Activated CD4-positive, alpha-beta T cell treated with anti-CD3 and anti-CD28 coated beads, Interleukin-2, amount 50 U/mL, for 16 hours (primary cell): ENCODE results near the gene RNF144A.

Experiments
- DNase-seq: peaks from one replicate; pipeline ENCODE4 v3.0.0-alpha.2; 2020

The RNF144A gene

DNA sequence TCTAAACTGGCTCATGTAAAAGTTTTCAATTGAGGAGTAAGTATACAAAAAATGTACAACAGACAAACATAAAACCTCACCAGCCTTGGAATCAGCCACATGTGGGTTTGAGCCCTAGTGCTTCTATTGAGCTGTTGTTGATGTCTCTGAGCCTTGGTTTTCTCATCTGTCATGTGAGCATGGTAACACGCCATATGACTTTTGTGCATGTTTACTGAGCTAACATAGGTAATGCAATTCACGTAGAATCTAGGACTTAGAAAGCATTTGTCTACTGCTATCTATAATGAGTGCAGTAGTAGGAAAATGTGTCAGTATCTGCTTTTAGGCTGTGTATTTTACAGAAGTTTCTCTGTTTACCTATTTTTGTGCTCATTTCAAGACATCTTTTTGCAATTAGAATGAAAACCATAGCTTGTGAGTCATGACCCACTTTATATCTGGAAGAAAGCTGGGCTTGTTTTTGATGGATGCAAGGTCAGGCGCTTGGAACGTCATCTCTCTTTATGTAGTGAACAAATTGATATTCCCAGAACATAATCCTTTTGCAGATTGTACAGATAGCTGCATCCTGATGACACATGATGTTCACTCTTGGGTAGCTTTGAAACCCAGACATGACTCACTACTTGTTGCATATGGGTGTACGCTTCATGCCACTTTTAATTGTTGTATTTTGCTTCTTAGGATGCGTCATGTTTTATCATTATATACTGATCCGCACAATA is 94.3 kb downstream of the RNF144A start:
- no peak for DNase-seq

DNA sequence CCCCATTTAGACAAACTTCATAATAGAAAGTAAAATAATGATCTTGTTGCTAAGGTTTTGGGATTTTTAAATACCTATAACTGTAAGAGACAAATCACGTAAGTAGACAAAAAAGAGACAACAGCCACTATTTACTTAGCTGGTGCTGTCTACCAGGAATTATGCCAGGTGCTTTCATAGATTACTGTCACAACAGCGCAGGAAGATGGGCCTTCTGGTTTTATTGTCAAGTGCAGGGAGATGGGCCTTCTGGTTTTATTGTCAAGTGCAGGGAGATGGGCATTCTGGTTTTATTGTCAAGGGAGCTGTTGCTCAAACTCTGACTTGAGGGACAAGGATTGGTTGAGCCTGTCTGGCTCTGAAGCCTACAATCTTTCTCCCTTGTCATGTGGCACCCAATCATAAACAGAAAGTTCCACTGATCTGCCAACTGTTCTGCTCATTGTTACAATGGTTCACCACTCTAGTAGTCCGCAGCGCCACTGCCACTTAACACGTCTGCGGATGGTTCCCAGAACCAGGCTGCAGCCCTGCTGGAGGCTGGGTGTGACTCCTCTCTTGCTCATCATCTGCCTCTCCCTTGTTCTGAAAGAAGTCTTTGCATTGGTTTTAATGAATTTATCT is 95.0 kb downstream of the RNF144A start:
- no peak for DNase-seq

DNA sequence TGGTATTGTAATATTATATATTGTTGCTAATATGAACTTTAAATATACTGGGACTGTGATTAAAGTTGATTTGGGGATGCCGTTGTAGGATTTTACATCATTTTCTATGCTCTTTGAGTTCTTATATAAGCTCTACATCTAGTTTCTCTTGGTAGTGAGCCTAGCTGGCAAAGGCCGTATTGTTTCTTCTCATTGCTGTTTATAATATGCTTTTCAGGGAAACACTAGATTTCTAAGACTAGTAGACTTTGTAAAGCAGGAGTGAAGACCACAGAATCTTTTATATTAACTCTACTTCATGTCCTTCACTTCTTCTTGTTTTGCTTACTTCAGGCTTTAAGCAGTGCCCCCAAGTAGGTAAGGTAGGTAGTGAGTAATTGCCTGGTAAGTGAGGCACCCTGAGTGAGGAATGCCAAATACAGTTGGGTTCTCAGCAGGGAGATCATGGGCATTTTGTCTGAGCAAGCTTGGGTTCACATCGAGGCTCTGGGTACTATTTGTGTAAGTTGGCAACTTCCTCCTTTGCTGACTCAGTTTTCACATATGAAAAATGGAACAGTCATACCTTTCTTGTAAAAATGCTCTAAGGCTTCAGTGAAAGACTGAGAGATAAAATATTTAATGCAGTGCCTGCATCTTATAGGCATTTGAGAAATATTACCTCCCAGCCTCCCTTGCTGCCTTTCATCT is 96.4 kb downstream of the RNF144A start:
- DNase-seq: peak; percentile 57

DNA sequence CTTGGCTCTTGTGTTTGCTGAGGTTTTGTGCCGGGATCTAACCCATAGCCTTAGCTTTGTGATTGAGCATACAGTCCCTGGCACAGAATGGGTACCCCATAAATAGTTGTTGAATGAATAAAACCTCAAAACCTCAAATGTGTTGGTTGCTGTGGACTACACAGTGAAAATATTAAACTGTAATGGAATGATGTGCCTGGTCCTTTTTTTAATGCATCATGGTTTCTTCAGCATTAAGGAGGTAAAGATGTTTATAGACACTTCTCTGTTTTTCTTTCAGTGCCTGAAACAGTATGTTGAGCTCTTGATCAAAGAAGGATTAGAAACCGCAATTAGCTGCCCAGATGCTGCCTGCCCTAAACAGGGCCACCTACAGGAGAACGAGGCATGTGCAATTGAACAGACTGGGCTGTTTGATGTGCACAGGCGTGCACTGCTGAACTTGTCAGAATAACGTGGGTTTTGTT is 97.0 kb downstream of the RNF144A start:
- DNase-seq: peak; percentile 25

DNA sequence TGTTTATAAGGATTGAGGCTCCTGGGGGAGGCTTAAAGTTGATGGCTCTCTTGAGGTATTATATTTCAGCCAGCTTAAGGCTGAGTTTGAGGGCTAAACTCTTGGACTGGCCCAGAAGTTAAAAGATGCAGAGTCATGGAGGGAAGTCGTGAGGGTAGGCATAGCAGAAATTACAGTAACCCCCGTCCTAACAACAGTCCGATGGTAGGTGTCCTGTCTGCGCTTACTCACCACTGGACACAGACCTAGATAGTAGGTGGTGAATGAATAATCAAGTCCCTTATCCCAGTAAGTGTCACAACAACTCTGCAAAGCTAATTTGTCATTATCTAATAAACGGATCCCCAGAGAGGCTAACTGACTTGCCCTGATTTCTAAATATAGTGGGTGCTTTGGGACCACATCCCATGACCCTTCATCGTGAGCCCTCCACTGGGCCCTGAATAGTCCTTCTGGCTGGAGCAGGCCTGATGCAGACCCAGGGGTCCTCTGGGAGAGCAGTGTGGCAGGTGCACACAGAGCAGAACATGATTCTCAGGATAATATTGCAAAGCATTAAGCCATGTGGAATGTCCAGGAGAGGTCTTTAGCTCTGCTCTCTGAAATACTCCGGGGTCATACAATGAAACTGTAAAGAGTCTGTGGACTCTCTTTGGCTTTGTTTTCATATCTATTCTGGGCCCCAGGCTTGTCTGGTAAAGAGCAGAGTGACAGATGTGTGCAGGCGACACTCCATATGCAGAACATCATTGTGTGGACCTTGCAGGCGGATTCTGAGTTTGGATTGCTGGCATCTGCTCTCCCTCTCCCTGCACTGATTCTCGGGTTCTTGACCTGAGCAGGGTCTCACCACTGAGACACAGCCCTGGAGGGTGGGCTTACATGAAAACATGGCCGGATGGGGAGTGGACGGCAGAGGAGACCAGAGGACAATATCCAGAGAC is 98.1 kb downstream of the RNF144A start:
- DNase-seq: no peak

DNA sequence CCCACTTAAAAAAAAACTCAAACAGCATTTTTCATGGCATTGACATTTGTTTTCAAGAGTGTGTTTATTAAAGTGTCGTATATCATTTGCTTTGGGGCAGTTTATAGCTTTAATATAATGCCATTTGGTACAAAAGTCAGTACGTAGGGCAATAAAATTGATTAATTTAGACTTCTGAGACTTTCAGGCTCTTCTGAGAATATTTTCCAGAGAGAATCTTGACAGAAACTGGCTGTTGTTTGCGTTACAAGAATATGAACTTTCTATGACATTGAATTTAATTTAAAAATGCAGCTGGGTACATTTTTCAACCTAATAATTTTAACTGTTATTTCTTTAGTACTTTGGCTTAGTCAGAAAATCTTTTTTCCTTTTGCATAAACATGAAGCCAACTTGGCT is 98.9 kb downstream of the RNF144A start:
- DNase-seq: no peak

DNA sequence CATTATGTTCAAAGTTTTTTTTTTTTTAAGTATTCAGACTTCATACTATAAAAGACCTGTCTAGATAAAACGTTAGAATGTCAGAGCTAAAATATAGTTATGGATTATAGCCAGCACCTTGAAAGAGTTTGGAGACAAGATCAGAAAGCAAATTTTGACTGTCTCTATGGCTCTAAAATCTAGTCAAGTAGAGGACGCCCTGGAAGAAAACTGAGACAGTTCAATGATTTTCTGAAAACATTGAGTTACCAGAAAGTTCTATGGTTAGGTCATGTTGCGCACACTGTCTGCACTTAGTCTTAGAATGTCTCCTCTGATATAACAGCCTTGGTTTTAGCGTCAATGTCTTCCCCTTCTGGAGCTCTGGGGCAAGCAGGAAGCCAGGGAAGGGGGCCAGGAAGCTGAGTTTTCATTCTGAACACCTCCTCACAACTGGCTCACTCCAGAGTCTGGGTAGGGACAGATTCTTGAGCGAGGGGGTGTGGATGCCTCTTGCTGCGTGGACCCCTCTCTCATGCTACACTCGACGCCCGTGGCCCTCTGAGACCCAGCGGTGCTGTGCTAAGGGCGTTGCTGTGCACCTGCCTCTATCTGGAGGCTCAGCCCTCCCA is 99.5 kb downstream of the RNF144A start:
- no peak for DNase-seq

DNA sequence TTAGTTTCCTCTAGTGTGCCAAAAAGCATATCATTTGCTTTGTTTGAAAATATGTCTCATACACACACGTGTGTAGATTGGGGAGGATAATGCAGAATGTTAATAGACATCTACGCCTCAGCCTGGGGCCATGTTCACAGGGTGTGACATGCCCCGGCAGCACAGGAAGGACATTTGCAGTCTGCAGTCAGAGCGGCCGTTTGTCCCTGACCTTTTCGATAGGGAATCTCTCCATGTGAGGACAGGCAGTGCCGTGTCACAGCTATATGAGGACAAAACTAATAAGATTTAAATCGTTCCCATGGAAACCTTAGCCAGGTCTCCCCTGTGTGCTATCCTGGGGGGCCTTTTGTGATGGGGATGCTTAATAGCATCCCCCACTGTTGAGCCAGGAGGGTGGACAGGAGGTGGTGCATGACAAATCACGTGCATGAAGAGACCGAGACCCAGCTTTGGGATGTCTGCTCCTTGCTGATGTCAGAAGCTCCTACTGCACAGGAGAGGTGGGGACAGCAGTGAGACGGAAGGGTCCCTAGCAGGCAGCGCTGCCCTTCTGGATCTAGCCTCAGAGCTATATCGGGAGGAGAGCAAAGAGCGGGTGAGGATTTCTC is 100.6 kb downstream of the RNF144A start:
- DNase-seq: no peak

DNA sequence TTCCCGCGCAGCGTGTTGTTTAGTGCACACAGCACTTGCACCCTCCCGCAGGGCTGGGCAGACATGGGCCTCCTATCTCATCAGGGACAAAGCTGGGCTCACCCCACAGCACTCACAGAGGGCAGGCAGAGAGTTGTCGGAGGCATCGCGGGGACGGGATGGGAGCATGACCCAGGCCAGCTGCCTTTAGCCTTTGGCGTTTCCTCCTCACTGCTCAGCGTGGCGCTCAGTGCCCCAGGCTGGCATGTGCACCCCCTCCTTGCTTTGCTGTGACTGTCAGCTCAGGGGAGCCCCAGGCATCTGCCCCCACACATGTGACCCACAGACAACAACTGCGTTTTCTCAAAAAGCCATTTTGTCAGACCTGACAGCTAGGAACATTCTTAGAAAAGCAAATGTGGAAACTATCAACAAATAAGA is 101.1 kb downstream of the RNF144A start:
- no peak for DNase-seq

DNA sequence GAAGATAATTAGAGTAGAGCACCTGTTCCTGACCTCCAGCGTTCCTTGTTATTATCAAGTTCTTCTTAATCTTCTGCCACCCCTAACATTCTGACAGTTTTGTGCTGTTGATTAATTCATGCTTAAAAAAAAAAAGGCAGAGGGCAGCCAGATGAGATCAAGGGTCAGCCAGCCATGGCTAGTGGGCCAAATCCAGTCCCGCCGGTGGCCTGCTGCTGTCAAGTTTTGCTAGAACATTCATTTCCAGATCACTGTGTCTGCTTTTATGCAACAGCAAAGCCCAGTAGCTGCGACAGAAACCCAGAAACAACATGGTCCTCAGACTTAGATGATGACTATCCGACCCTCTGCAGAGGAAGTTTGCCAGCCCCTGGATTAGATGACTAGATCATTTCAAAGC is 101.6 kb downstream of the RNF144A start:
- DNase-seq: no peak

DNA sequence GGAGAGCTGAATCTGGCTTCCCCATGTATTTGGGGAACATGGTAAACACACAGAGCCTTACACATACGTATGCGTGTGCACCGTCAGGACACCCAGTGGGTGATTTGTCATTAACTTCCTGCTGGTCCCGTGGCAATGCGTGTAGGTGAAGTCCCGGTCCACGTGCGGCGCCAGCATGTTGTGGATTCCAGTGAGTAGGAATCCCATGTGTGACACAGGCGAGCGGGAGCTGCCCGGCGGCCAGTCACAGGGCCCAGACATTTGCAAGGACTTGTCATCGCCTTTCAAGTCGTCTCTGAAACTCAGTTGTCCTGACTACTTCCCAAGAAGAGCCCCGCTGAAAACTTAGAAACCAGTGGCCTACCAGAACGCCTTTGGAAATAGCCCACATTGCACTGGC is 102.0 kb downstream of the RNF144A start:
- DNase-seq: no peak

DNA sequence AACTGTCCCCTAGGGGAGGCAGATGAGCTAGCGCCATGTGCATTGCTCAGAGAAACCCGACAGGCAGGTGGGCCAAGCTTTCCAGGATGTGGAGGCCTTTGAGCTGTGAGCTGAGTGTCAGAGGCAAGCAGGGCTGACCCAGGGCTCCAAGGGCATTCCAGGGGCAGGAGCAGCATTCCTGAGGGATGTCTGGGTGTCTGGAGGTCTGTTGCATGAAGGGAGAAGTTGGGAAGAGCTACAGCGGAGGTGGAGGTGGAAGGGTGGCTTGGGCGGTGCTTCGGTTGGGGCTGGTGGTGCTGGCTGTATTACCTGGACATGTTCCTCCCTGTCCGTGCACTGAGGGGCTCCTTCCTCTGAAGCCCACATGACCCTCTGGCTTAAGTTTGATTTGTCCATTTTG is 102.8 kb downstream of the RNF144A start:
- DNase-seq: no peak

DNA sequence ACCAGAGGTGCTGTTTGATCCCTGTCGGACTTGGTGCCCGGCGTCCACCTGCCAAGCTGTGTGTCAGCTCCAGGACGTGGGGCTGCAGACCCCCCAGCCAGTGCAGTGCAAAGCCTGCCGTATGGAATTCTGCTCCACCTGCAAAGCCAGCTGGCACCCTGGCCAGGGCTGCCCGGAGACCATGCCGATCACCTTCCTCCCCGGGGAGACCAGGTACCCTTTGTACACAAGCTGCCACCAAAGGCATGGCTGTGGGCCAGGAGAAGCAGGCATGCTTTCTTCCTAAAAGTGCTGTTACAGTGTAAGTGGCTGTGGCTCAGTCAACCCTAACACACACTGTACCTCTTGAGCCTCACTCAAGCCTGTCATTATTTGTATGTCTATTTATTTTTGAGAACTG is 103.3 kb downstream of the RNF144A start:
- no peak for DNase-seq

DNA sequence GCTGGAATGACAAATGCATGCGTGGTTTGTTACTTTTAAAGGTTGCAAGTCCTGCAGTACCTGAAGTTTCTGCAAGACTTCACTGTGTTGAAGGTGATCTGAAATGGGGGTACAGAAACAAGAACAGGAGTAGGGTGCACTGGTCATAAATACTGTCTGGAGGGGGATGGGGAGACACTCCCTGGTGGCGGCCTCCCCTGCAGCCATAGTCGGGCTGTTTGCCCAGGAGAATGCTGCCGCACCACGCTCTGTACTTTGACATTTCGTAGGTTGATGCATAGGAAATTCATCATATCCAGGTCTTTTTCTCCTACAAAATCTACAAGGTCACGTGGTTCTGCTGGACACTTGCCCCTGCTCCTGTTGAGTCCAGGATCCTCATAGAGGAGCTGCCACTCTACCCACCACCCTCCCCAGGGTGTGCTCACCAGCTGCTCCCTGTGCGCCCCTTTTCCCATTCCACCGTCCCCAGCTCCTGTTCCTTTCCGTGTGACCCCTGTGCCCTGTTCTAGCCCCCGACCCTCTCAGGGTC is 103.8 kb downstream of the RNF144A start:
- no peak for DNase-seq

DNA sequence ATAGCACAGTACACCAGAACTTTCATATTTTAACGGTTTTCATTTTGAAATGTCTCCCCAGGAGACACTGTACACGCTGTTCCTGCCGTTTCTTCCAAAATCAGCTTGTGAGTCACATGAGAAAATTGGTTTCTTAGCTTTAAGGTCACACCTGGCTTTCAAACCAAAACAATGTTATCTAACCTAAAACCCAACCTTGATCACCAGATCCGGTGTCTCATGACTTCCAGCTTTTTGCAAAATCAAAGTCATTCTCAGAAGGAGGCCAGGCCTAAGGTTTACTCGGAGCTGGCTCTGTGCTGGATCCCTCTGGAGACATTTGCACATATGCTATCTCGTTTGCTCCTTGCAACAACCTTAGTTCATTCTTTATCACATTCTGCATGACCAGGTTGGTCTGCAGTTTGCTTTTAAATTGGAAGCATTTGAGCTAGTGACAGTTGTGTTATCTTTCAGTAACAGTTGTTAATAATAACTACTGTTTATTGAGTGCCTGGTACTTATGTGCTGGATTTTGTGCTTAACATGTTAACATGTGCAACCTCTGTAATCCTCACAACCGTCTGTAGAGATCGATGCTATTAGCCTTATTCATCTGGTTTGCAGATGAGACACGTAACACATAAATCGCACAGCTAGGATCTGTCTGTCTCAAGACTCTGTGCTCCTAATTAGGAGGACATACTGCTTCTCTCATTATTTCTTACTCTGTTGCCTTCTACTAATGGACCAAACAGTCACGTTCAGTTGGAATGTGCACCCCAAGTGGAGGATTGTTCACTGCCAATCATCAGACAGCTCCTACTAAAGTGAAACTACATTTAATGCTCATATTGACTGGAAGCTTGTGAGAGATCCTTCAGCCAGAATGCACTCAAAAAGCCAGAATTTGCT is 105.5 kb downstream of the RNF144A start:
- DNase-seq: no peak

DNA sequence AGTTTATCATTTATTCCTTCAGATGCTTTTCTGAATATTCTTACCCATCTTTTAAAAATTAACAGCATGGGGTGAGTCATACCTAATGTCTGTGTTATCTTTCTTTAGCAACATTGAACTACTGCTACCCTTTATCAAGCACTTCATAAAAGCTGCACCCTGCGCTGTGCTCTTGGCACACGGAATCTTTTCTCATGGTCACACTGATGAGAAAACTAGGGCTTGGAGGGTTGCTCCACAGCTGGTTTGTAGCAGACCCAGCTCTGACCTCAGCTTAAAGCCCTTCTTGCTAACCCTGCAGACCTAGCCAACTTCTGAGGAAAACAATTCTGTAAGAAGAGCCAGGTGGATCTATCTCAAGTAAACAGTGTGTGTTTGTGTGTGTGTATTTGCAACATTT is 106.3 kb downstream of the RNF144A start:
- no peak for DNase-seq

DNA sequence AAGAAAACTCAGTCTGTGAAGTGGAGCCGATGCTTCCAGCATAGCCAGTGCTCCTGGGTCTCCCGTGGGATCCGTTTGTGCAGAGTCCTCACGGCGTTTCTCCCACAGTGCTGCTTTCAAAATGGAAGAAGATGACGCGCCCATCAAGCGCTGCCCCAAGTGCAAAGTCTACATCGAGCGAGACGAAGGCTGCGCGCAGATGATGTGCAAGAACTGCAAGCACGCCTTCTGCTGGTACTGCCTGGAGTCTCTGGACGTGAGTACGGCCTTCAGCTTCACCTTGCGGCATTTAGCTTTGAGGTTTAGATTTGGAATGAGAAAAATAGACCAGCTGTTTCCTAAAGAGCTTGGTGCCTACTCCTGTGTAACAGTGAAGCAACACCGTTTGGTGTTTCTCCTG is 107.0 kb downstream of the RNF144A start:
- DNase-seq: no peak

DNA sequence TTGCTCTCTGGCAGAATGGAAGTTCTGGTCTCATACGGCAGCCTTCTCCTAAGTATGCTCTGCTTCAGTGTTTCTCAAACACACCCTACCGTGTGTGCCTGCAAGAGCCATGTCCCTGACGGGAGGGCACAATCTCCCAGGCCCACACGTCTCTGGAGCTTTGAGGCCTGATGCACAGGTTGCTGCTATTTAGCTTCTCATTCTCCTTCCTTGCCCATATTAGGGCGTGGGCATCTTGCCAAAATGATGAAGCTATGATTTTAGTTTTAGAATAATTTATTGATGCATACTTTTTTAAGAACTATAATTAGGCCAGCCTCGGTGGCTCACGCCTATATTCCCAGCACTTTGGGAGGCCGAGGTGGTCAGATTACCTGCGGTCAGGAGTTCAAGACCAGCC is 107.9 kb downstream of the RNF144A start:
- DNase-seq: no peak

DNA sequence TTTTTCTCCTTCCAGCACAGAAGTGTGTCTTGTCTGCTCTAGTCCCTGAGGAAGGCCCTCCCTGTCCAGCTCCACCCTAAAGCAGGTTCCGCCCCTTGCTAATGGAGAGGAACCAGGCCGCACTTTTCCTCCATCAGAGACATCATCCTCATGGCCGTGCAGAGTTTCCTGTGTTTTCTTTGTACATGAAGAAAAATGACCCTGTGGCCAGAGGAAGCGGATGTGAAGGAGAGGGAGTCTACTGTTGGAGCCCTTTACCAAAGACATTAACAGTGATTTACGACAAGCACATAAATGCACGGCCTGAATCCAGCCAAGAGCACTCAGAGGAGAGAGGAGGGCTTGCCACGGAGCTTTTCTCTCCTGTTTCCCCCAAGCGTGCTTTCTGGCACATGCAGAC is 109.5 kb downstream of the RNF144A start:
- no peak for DNase-seq

DNA sequence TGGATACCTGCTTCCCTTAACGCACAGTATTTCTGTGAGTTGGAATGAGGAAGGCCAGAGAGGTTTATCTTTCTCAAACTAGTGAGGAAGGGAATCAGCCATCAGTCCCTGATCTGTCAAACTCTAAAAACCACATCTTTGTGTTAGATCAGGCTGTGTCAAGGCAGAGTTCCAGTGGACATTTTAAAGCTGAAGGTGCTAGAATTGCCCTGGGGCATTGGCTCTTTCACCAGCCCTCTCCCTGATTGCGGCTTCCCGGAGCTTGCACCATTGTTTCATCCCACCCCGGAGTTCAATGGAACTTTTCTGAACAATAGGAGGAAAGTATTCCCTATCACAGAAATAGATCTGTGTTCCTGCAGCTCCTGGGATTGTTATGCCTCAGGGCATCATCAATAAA is 110.2 kb downstream of the RNF144A start:
- DNase-seq: no peak
